ENCODE results near the gene NHLRC4. TPM values are rescaled to one million over a fixed set of nuclear protein-coding genes. Genes with fewer than 3 reads are reported as not detected.

The NHLRC4 gene
- total and polyA plus RNA-seq, 12 donors: 0.57 to 22.3 (median 6.3) TPM

- intact Hi-C loops (cut with DNase I): no loop called here
- TF ChIP-seq, protein P1, sequence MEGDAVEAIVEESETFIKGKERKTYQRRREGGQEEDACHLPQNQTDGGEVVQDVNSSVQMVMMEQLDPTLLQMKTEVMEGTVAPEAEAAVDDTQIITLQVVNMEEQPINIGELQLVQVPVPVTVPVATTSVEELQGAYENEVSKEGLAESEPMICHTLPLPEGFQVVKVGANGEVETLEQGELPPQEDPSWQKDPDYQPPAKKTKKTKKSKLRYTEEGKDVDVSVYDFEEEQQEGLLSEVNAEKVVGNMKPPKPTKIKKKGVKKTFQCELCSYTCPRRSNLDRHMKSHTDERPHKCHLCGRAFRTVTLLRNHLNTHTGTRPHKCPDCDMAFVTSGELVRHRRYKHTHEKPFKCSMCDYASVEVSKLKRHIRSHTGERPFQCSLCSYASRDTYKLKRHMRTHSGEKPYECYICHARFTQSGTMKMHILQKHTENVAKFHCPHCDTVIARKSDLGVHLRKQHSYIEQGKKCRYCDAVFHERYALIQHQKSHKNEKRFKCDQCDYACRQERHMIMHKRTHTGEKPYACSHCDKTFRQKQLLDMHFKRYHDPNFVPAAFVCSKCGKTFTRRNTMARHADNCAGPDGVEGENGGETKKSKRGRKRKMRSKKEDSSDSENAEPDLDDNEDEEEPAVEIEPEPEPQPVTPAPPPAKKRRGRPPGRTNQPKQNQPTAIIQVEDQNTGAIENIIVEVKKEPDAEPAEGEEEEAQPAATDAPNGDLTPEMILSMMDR (IDR thresholded peaks at IDR 0.05): no peak
- no peak for TF ChIP-seq POLR2A (IDR thresholded peaks at IDR 0.05)
Observed at GRCh38 chr16:572865-573650, 6.3 kb downstream of the NHLRC4 start.

DNA sequence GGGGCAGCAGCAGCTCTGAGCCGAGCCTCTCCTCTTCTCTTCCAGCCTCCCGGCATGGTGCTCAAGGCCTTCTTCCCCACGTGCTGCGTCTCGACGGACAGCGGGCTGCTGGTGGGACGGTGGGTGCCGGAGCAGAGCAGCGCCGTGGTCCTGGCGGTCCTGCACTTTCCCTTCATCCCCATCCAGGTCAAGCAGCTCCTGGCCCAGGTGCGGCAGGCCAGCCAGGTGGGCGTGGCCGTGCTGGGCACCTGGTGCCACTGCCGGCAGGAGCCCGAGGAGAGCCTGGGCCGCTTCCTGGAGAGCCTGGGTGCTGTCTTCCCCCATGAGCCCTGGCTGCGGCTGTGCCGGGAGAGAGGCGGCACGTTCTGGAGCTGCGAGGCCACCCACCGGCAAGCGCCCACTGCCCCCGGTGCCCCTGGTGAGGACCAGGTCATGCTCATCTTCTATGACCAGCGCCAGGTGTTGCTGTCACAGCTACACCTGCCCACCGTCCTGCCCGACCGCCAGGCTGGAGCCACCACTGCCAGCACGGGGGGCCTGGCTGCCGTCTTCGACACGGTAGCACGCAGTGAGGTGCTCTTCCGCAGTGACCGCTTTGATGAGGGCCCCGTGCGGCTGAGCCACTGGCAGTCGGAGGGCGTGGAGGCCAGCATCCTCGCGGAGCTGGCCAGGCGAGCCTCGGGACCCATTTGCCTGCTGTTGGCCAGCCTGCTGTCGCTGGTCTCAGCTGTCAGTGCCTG lies 7.4 kb downstream of the NHLRC4 start:
- 94 to 99% (median 95%) methylated on average over 11 to 46 of the region's 46 CpGs for WGBS, 4 donors
- H3K36me3 ChIP-seq (replicated peaks in 1 of 2): peaks cover 0 to 21% of the 10 kb centered on the region in 2 donors
- H3K4me1 ChIP-seq (replicated peaks in 1 of 2): peaks cover 3 to 13% of the 10 kb centered on the region in 2 donors
- H3K27ac ChIP-seq: no peak overlapping the region
- intact Hi-C loops (cut with DNase I): no loop called here
- no peak overlapping the region for H3K4me3 ChIP-seq
- no peak for DNase-seq
- TF ChIP-seq, protein P1 (IDR thresholded peaks at IDR 0.05): no peak
- TF ChIP-seq POLR2A (IDR thresholded peaks at IDR 0.05): no peak
- no peaks in the 10 kb centered on the region for H3K9me3 ChIP-seq (replicated peaks in 1 of 3)
- no peaks in the 10 kb centered on the region for H3K27me3 ChIP-seq

More at GRCh38 chr16:572865-573650, 6.3 kb downstream of the NHLRC4 start:
- Histone ChIP-seq H3K27ac (no peak overlapping the region), H3K4me3 (no peak overlapping the region), H3K36me3 (replicated peaks in 1 of 2) (peaks cover 0 to 21% of the 10 kb centered on the region in 2 donors), H3K9me3 (replicated peaks in 1 of 3) (no peaks in the 10 kb centered on the region), H3K27me3 (no peaks in the 10 kb centered on the region), H3K4me1 (replicated peaks in 1 of 2) (peaks cover 7 to 20% of the 10 kb centered on the region in 2 donors)
- 61 to 82% (median 72%) methylated on average over 8 to 27 of the region's 27 CpGs for WGBS, 4 donors
- DNase-seq: no peak

DNA sequence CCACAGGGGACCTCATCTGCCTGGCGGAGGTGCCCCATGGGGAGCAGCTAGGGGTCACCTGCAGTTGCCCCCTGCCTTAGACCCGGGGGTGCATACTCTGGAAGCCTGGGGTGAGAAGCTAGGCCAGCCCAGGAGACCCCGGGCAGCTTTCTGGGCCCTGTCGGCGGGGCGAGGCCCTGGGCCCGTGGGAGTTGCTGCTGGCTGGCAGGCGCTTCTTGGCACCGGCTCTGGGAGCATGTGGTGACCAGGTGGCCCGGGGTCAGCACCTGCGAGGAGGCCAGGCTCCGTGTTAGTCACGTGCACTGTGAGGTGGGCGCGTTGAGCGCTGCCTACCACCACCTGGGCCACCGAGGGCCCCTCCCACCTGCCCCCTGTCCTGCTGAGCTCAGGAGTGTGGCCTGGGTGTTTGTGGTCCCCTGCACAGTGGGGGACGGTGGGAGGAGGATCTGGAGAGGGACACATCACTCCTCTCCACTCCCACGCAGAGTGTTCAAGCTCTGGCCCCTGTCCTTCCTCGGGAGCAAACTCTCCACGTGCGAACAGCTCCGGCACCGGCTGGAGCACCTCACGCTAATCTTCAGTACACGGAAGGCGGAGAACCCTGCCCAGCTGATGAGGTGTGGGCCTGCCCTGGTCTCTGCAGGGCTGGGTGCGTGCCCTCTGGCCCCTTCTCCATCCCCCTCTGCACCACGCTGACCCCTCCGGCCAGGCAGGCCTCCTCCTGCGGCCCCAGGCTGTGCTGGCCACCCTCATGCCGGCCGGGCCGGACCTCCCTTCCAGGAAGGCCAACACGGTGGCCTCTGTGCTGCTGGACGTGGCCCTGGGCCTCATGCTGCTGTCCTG lies 8.8 kb downstream of the NHLRC4 start:
- no peaks in the 10 kb centered on the region for H3K27me3 ChIP-seq
- peaks cover 0 to 21% of the 10 kb centered on the region in 2 donors for H3K36me3 ChIP-seq (replicated peaks in 1 of 2)
- DNase-seq: no peak
- peaks cover 0 to 8% of the 10 kb centered on the region in 2 donors for H3K4me1 ChIP-seq (replicated peaks in 1 of 2)
- intact Hi-C loops (cut with DNase I): loop anchor here in 1 of 2 donors (5.0 kb wide), 1 partner anchor 82 kb away; no protein-coding TSS in a partner anchor
- WGBS, 4 donors: 86 to 92% (median 91%) methylated on average over 20 to 36 of the region's 36 CpGs
- TF ChIP-seq, protein P1 (IDR thresholded peaks at IDR 0.05): no peak
- TF ChIP-seq POLR2A (IDR thresholded peaks at IDR 0.05): no peak
- no peaks in the 10 kb centered on the region for H3K9me3 ChIP-seq (replicated peaks in 1 of 3)
- H3K4me3 ChIP-seq: no peak overlapping the region
- H3K27ac ChIP-seq: no peak overlapping the region
